ENCODE data around the gene SFSWAP.
"Not testable (repeated sequence)": the region's sequence is repeated elsewhere in the genome, so short reads cannot be mapped to it uniquely, and the experiment has no call there.

The SFSWAP gene

GRCh38 chr12:131737150-131737827 is 26.4 kb downstream of the SFSWAP start:
- DNase-seq, result peak; percentile 72

- no peak for DNase-seq
These were observed 27.3 kb downstream of the SFSWAP start for GRCh38 chr12:131738196-131738595.

GRCh38 chr12:131740626-131741025 is 29.7 kb downstream of the SFSWAP start:
- no peak for DNase-seq

- DNase-seq, result not testable (repeated sequence)
These were observed 31.9 kb downstream of the SFSWAP start for GRCh38 chr12:131742761-131743160.

GRCh38 chr12:131743410-131743809 is 32.5 kb downstream of the SFSWAP start:
- not testable (repeated sequence) for DNase-seq

GRCh38 chr12:131743880-131744279 is 33.0 kb downstream of the SFSWAP start:
- DNase-seq, result not testable (repeated sequence)

- not testable (repeated sequence) for DNase-seq
These were observed 33.8 kb downstream of the SFSWAP start for GRCh38 chr12:131744675-131745074.

GRCh38 chr12:131745706-131746105 is 34.8 kb downstream of the SFSWAP start:
- no peak for DNase-seq

- no peak for DNase-seq
These were observed 36.6 kb downstream of the SFSWAP start for GRCh38 chr12:131747276-131748177.

GRCh38 chr12:131749618-131750315 is 38.9 kb downstream of the SFSWAP start:
- no peak for DNase-seq

- no peak for DNase-seq
These were observed 40.4 kb downstream of the SFSWAP start for GRCh38 chr12:131751335-131751734.

GRCh38 chr12:131752451-131752850 is 41.6 kb downstream of the SFSWAP start:
- no peak for DNase-seq

GRCh38 chr12:131753005-131753404 is 42.1 kb downstream of the SFSWAP start:
- no peak for DNase-seq

GRCh38 chr12:131753757-131754156 is 42.9 kb downstream of the SFSWAP start:
- no peak for DNase-seq

- no peak for DNase-seq
These were observed 43.3 kb downstream of the SFSWAP start for GRCh38 chr12:131754184-131754583.

GRCh38 chr12:131755305-131756113 is 44.6 kb downstream of the SFSWAP start:
- peak; percentile 46 for DNase-seq

GRCh38 chr12:131756441-131756840 is 45.6 kb downstream of the SFSWAP start:
- DNase-seq, result no peak

- no peak for DNase-seq
These were observed 46.2 kb downstream of the SFSWAP start for GRCh38 chr12:131757111-131757510.

GRCh38 chr12:131758016-131758739 is 47.3 kb downstream of the SFSWAP start:
- DNase-seq, result no peak

- no peak for DNase-seq
These were observed 48.3 kb downstream of the SFSWAP start for GRCh38 chr12:131759176-131759575.

- no peak for DNase-seq
These were observed 50.7 kb downstream of the SFSWAP start for GRCh38 chr12:131761638-131762037.

- no peak for DNase-seq
These were observed 53.8 kb downstream of the SFSWAP start for GRCh38 chr12:131764738-131765137.

Data from 8988T (cell line).